Mucosa of stomach (tissue), 1 donor: ENCODE measurements around the gene KANSL1L.

Source experiments
- H3K27me3 ChIP-seq: one replicate; pipeline ENCODE4 v1.7.0; 2013; ENCODE audit warnings: mild to moderate bottlenecking, low read length; ENCODE audit not compliant: control insufficient read depth, insufficient read depth
- H3K36me3 ChIP-seq: one replicate; pipeline ENCODE4 v1.7.0; 2013; ENCODE audit warnings: low read length; ENCODE audit not compliant: control insufficient read depth, insufficient read depth
- H3K4me1 ChIP-seq: one replicate; pipeline ENCODE4 v1.7.0; 2013; ENCODE audit warnings: mild to moderate bottlenecking, low read length; ENCODE audit not compliant: control insufficient read depth, insufficient read depth
- H3K4me3 ChIP-seq: one replicate; pipeline ENCODE4 v1.7.0; 2013; ENCODE audit warnings: low read length
- H3K9ac ChIP-seq: one replicate; pipeline ENCODE4 v1.7.0; 2013; ENCODE audit warnings: mild to moderate bottlenecking, low read length, moderate library complexity
- H3K9me3 ChIP-seq: one replicate; pipeline ENCODE4 v1.7.0; 2013; ENCODE audit warnings: mild to moderate bottlenecking, low read length, moderate library complexity; ENCODE audit not compliant: control insufficient read depth
- donor health status: Pancreatic carcinoma.

The KANSL1L gene

DNA sequence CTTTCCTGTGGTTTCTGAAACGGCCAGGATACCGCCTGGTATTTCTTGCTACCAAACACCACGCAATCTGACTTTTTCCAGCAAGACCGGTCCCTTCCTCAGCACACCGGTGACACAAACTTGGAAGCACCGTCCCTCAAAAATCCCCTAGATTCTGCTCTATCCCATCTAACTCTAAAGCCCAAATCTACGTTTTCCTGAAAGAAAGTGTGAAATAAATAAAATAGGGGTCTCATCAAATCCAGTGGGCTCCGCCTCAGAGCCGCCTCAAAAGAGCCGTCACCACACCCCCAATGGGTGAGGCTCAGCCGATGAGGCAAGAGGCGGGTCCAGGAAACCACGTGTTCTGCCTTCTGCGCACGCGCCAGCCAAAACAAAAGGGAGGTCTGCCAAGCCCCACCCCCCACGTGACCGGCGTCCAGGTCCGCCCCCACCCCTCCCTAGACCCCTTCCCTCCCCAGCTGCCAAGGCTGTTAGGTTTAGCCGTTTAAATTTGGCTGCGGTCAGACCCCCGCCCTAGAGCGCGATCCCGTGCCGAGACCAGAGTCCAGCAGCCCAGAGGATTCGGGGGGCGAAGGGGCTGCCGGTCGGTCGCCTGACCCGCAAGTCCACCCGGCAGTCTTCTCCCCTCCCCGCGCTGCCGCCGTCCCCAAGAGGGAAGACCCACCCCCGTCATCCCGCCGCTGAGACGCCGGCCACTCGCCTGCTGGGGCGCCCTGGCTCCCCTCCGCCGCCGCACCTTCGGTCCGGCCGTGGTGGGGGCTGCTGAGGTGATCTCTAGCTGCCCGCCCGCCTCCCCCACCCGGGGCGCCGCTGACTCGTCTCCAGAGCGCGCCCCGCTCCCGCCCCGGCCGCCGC lies 534 bp downstream of the KANSL1L start:
- H3K36me3 ChIP-seq = no peaks in the 10 kb centered on the region
- H3K9me3 ChIP-seq = no peaks in the 10 kb centered on the region
- peaks cover 25% of the 10 kb centered on the region for H3K4me1 ChIP-seq
- peak overlapping the region; percentile 98 for H3K9ac ChIP-seq
- no peaks in the 10 kb centered on the region for H3K27me3 ChIP-seq
- H3K4me3 ChIP-seq = peak overlapping the region; percentile 92

DNA sequence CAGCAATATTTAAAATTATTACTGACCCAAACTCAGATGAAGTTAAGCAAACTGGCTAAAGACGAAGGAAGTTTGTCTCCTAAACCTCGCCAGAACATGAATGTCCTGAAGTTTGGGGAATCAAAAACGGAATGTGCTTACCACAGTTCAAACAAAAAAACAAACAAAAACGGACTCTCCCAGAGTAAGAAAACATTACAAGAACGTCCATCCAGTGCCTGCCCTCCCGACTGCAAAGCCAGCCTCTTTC lies 1.1 kb downstream of the KANSL1L start:
- Histone ChIP-seq H3K36me3 (no peaks in the 10 kb centered on the region), H3K27me3 (no peaks in the 10 kb centered on the region), H3K9me3 (no peaks in the 10 kb centered on the region), H3K4me1 (peaks cover 27% of the 10 kb centered on the region), H3K4me3 (peak overlapping the region; percentile 92), H3K9ac (peak overlapping the region; percentile 98)

DNA sequence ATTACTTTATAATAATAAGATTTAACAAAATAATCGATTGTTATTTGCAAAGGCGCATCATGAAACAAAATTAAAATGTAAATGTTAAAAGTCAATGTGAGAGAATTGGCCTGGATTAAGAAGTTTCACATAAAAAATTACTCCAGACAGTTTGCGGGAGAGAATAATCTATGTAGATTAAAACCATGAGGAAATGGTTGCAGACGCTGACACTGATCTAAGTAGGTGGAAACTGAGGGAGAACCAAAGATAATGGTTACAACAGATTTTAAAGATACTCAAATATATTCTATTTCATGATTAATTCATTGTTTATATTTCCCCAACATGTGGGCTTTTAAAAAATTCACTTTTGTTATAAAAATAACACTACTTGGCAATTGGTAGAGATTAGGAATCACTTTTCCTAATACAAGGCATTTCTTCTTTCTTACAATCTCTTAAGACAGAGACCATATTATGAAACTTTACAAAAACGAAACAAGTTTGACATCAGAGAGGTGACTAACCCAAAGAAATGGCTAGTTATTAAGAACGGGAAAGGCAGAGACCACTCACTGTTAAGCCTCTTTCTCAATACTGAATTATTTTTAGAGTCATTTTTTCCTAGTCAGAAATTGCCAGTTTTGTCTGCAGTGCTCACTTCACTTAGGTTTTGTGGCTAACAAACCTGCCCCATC lies 1.6 kb downstream of the KANSL1L start:
- H3K9me3 ChIP-seq = no peaks in the 10 kb centered on the region
- no peaks in the 10 kb centered on the region for H3K27me3 ChIP-seq
- peaks cover 27% of the 10 kb centered on the region for H3K4me1 ChIP-seq
- H3K9ac ChIP-seq = peak overlapping the region; percentile 98
- H3K36me3 ChIP-seq = no peaks in the 10 kb centered on the region
- peak overlapping the region; percentile 92 for H3K4me3 ChIP-seq

DNA sequence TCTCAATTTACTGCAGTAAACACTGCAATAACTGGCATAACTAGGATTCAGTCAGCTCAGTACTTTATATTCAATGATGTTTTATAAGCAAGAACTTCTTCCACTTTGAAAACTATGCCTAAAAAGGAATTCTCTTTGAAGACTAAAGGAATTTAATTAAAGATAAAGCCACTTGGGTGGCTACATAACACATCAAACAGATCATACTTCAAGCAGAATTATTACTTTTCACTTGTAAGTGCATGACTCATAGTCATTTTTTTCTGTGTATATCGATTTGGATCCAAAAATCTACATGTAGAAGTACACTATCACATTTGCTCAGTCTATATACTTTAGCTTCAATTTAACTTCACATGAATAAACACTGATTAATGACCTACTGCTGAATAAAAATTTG lies 4.0 kb downstream of the KANSL1L start:
- no peak overlapping the region for H3K4me3 ChIP-seq
- H3K36me3 ChIP-seq = no peaks in the 10 kb centered on the region
- H3K9ac ChIP-seq = no peak overlapping the region
- no peaks in the 10 kb centered on the region for H3K9me3 ChIP-seq
- no peaks in the 10 kb centered on the region for H3K27me3 ChIP-seq
- H3K4me1 ChIP-seq = peaks cover 29% of the 10 kb centered on the region

DNA sequence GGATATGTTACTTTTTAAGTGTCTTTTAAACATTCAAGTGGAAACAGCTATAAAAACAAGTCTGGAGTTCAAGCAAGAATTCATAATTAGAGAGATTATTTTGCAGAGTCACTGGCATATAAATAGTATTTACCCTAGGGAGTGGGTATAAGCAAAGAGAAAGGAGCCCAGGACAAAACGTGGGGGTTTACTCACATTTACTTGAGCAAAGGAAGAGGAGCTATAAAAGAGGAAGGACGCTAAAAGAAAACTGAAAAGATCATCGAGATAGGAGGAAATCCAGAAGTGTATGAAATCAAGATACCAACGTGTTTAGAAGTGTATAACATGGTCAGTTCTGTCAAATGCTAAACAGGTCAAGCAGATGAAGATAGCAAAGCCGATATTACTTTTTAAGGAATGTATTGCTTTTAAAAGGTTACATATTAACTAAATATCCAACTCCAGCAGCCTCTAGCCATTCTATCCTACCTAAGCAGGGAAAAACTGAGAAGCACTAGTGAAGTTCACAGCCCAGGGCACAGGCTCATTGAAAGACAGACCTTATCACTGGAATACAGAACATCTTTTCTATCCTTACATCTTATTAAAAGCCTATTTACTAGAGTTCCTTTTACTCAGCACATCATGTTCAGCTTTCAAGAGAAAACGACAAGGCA lies 8.6 kb downstream of the KANSL1L start:
- peaks cover 21% of the 10 kb centered on the region for H3K4me1 ChIP-seq
- no peaks in the 10 kb centered on the region for H3K9me3 ChIP-seq
- no peak overlapping the region for H3K9ac ChIP-seq
- H3K27me3 ChIP-seq = no peaks in the 10 kb centered on the region
- no peak overlapping the region for H3K4me3 ChIP-seq
- no peaks in the 10 kb centered on the region for H3K36me3 ChIP-seq

DNA sequence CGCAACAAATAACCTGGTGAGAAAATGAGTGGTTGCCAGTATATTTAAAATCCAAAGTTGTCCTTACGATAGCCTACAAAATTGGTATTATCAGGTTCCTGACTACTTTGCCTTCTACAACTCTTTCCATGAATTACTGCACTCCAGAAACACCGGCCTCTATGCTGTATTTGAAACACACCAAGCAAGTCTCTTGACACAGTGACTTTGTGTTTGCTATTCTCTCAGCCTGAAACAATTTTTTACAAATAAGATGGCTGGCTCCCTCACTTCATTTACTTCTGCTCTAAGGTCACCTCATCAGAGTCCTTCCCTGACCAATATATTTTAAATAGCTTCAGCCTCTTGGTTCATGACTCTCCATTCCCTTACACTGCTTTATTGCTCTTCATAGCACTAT lies 12.2 kb downstream of the KANSL1L start:
- no peak overlapping the region for H3K4me3 ChIP-seq

DNA sequence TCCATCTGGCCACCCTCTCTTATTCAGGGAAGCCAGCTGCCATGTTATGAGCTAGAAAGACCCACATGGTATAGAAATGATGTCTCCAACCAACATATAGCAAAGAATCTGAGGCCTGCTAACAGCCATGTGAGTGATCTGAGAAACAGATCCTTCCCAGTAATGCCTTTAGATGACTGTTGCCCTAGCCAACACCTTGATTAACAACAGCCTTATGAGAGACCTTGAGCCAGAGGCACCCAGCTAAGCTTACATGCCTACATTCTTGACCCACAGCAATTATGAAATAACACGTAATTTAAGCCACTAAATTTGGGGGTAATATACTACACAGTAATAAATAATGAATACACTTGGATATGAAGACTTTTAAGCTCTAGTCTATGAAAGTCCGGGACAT lies 13.0 kb downstream of the KANSL1L start:
- Histone ChIP-seq H3K9ac (no peak overlapping the region), H3K36me3 (peaks cover 4% of the 10 kb centered on the region), H3K27me3 (no peaks in the 10 kb centered on the region), H3K4me3 (no peak overlapping the region), H3K4me1 (peaks cover 9% of the 10 kb centered on the region), H3K9me3 (no peaks in the 10 kb centered on the region)

More for the DNA sequence above, 12.2 kb downstream of the KANSL1L start:
- Histone ChIP-seq H3K27me3 (no peaks in the 10 kb centered on the region), H3K9ac (no peak overlapping the region), H3K36me3 (no peaks in the 10 kb centered on the region), H3K4me1 (peaks cover 9% of the 10 kb centered on the region), H3K9me3 (no peaks in the 10 kb centered on the region)

DNA sequence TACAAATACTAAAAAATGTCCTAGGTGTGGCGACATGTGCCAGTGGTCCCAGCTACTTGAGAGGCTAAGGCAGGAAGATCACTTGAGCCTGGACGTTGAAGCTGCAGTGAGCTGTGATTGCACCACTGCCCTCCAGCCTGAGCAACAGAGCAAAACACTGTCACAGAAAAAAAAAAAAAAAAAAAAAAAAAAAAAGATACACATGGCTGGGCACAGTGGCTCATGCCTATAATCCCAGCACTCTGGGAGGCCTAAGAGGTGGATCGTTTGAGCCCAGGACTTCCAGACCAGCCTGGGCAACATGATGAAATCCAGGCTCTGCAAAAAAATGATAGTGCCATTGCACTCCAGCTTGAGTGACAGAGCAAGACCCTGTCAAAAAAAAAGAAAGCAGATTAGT lies 13.7 kb downstream of the KANSL1L start:
- peaks cover 3% of the 10 kb centered on the region for H3K4me1 ChIP-seq
- H3K9ac ChIP-seq = no peak overlapping the region
- H3K27me3 ChIP-seq = no peaks in the 10 kb centered on the region
- H3K36me3 ChIP-seq = peaks cover 4% of the 10 kb centered on the region
- no peak overlapping the region for H3K4me3 ChIP-seq
- no peaks in the 10 kb centered on the region for H3K9me3 ChIP-seq

DNA sequence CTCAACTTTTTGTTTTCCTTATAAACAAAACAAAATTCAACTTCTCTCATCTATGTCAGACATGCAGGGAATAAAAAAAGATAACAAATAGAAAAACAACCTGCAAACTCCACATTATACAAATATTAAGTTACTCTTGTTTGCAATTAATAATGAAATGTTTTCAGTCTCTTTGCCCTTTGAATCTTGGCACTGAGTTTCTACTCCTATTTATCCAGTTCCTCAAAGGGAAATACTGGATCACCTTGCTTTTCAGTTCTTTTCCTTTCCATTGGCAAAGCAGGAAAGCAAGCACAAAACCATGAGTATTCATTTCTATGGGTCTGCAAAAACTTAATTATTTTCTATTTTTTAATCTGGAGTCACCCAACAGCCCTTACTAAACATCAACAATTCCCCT lies 23.6 kb downstream of the KANSL1L start:
- Histone ChIP-seq H3K9ac (no peak overlapping the region), H3K36me3 (no peaks in the 10 kb centered on the region), H3K4me1 (peaks cover 8% of the 10 kb centered on the region)

DNA sequence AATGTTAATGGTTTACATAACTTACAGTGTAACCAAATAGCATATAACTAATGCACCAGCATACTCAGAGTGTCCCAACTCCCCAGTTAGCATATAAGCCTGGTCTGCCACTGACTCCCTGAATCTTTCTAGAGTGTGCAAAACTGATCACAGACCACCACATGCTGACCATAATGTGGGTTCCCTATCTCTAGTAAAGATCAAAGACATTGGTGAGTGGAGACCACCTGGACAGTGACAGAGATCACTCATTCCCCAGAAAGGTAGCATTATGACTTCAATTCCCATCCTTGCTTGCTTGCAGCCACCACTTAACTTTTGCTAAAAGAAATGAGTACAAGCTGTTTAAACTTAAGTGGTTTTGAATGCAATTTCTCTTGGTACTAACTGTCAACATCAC lies 39.0 kb downstream of the KANSL1L start:
- Histone ChIP-seq H3K4me3 (no peak overlapping the region), H3K36me3 (no peaks in the 10 kb centered on the region), H3K27me3 (no peaks in the 10 kb centered on the region), H3K9ac (no peak overlapping the region), H3K9me3 (no peaks in the 10 kb centered on the region), H3K4me1 (peaks cover 5% of the 10 kb centered on the region)

More for the DNA sequence above, 23.6 kb downstream of the KANSL1L start:
- H3K9me3 ChIP-seq = no peaks in the 10 kb centered on the region
- no peak overlapping the region for H3K4me3 ChIP-seq
- no peaks in the 10 kb centered on the region for H3K27me3 ChIP-seq

DNA sequence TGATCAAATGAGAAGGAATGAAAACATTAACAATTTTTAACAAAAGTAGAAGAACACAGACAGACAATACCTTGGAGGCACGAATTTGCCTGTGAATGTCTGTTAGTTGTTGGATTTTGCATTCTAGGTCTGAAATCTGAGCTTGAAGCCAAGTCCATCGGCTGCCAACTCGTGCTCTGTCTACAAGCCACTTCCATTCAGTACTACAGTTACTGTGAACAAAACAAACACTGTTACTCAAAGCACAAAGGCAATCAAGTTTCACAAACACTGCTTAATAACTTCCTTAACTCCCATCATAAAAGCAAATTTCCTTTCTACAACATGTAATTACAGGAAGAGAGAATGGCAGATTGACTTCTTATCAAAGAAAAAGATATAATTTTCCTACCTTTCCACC lies 42.2 kb downstream of the KANSL1L start:
- Histone ChIP-seq H3K4me3 (no peak overlapping the region), H3K9me3 (peaks cover 4% of the 10 kb centered on the region), H3K36me3 (no peaks in the 10 kb centered on the region), H3K27me3 (no peaks in the 10 kb centered on the region), H3K9ac (no peak overlapping the region), H3K4me1 (peaks cover 5% of the 10 kb centered on the region)

DNA sequence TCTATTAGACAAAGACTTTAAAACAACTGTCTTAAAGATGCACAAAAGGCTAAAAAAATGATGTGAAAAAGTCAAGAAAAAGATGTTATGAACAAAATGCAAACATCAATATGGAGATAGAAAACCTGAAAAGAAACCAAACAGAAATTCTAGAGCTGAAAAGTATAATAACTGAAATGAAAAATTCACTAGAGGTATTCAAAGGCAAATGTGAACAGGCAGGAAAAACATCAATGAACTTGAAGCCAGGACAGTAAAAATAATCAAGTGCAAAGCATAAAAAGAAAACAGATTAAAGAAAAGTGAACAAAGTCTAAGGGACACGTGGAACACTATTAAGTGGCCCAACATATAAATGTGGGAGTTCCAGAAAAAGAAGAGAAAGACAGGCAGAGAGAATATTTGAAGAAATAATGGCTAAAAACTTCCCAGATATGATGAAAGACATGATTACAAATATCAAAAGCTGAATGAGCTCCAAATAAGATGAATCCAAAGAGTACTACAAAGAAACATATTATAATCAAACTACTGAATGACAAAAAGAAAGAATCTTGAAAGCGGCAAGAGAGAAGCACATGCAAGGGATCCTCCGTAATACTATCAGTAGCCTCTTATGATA lies 57.5 kb downstream of the KANSL1L start:
- Histone ChIP-seq H3K36me3 (no peaks in the 10 kb centered on the region), H3K4me1 (peaks cover 3% of the 10 kb centered on the region), H3K4me3 (no peak overlapping the region), H3K27me3 (no peaks in the 10 kb centered on the region), H3K9ac (no peak overlapping the region), H3K9me3 (no peaks in the 10 kb centered on the region)
